ENCODE data around the gene MEX3A.
A peak's percentile ranks its signal among the peaks of the same experiment; 100 is the strongest.

The MEX3A gene

DNA sequence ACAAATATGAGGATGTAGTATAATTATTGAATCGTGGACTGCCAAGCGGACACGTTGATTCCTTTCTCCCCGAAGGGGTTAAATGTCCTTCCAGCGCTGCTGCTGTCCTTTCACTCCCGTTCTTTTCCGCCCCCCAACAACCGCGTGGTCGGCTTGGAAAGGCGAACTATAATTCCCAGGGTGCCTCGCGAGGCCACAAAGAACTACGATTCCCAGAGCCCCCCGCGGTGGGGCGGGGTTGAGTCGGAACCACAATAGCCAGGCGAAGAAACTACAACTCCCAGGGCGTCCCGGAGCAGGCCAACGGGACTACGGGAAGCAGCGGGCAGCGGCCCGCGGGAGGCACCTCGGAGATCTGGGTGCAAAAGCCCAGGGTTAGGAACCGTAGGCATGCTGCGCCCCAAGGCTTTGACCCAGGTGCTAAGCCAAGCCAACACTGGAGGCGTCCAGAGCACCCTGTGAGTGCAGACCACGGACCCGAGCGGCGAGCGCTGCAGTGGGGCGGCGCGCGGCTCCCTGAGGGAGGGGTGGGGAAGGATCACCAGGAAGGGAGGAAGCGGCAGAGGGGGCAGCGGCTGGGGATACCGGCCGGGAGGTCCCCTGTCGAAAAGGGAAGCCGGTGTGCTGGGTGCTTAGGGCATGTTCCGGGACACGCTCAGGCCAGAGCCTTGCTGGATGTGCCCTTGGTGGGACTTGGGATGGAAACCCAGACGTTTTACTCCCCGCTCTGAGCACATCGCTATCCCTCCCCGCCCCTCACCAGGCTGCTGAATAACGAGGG lies 27.6 kb downstream of the MEX3A start, which contains the start of gene LAMTOR2:
TSS of gene LAMTOR2 (plus strand) at position 283 of the 781 bp plus-strand sequence. CDS start at position 391, 108 bp downstream.
- TF ChIP-seq YY1 (IDR thresholded peaks at IDR 0.05; ENCODE audit: low read depth) (peak; percentile 74), TAF1 (IDR thresholded peaks at IDR 0.05; ENCODE audit: low read depth) (peak; percentile 52), EP300 (IDR thresholded peaks at IDR 0.05; ENCODE audit: borderline replicate concordance) (0 out of 2 replicates have a peak, but pooled peaks have one; percentile 22), CEBPB (IDR thresholded peaks at IDR 0.05) (peak; percentile 35; the same call in 1 of the 2 replicates), EGR1 (IDR thresholded peaks at IDR 0.05) (peak; percentile 29; the same call in 1 of the 2 replicates), FOXM1 (IDR thresholded peaks at IDR 0.05; ENCODE audit: borderline replicate concordance, low read depth) (no peak), NFIC (IDR thresholded peaks at IDR 0.05) (peak; percentile 46; the same call in 1 of the 2 replicates), CREB1 (IDR thresholded peaks at IDR 0.05; ENCODE audit: low read depth) (peak; percentile 59), TEAD4 (IDR thresholded peaks at IDR 0.05) (no peak), ZBTB7A (IDR thresholded peaks at IDR 0.05; ENCODE audit: low read depth) (peak; percentile 63; the same call in 1 of the 2 replicates), RAD21 (IDR thresholded peaks at IDR 0.05; ENCODE audit: low read depth) (no peak), TCF12 (IDR thresholded peaks at IDR 0.05; ENCODE audit: low read depth) (peak; percentile 80)
- TF ChIP-seq, protein P1, sequence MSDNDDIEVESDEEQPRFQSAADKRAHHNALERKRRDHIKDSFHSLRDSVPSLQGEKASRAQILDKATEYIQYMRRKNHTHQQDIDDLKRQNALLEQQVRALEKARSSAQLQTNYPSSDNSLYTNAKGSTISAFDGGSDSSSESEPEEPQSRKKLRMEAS (IDR thresholded peaks at IDR 0.05) = peak; percentile 96
- TF ChIP-seq, protein P2, sequence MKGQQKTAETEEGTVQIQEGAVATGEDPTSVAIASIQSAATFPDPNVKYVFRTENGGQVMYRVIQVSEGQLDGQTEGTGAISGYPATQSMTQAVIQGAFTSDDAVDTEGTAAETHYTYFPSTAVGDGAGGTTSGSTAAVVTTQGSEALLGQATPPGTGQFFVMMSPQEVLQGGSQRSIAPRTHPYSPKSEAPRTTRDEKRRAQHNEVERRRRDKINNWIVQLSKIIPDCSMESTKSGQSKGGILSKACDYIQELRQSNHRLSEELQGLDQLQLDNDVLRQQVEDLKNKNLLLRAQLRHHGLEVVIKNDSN (IDR thresholded peaks at IDR 0.05) = peak; percentile 71
- TF ChIP-seq, protein P3, sequence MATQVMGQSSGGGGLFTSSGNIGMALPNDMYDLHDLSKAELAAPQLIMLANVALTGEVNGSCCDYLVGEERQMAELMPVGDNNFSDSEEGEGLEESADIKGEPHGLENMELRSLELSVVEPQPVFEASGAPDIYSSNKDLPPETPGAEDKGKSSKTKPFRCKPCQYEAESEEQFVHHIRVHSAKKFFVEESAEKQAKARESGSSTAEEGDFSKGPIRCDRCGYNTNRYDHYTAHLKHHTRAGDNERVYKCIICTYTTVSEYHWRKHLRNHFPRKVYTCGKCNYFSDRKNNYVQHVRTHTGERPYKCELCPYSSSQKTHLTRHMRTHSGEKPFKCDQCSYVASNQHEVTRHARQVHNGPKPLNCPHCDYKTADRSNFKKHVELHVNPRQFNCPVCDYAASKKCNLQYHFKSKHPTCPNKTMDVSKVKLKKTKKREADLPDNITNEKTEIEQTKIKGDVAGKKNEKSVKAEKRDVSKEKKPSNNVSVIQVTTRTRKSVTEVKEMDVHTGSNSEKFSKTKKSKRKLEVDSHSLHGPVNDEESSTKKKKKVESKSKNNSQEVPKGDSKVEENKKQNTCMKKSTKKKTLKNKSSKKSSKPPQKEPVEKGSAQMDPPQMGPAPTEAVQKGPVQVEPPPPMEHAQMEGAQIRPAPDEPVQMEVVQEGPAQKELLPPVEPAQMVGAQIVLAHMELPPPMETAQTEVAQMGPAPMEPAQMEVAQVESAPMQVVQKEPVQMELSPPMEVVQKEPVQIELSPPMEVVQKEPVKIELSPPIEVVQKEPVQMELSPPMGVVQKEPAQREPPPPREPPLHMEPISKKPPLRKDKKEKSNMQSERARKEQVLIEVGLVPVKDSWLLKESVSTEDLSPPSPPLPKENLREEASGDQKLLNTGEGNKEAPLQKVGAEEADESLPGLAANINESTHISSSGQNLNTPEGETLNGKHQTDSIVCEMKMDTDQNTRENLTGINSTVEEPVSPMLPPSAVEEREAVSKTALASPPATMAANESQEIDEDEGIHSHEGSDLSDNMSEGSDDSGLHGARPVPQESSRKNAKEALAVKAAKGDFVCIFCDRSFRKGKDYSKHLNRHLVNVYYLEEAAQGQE (IDR thresholded peaks at IDR 0.05; ENCODE audit: low read depth) = no peak

DNA sequence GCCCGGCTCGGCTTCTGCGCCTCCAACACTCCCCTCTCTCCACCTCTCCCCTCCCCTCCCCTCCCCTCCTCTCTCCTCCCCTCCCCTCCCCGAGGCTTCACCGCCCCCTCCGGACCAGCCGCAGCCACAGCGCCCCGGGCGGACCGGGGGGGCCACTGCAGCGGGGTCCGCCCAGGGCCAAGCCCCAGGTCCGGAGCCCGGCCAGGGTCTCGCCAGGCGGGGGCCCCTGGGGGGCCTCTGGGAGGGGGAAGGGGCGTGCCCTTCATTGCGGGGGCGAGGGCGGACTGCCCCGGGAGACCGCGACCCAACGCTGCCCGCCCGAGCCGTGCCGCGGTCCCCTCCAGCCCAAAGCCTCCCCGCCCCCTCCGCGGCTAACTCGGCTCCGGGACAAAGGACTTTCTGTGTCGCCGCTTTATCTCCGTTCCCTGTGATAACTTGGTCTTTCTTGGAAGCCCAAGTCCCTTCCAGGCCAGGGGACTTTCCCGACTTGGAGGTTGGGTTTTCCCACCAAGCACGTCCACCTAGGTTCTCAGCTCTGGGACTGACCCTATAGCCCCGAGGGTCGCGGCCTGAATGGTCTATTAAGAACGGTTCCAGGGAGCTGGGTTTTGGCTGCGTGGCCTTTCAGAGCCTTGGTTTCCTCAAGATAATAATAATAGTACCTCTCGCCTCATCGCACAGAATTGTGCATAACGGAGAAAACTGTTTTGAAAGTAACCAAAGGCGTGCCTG lies 28.3 kb downstream of the MEX3A start, which contains the start of gene UBQLN4:
TSS of gene UBQLN4 (minus strand) at position 31 of the 732 bp plus-strand sequence. CDS start 97 bp downstream, outside the sequence.
- TF ChIP-seq ZBTB7A (IDR thresholded peaks at IDR 0.05; ENCODE audit: low read depth) = peak; percentile 70
- TF ChIP-seq EGR1 (IDR thresholded peaks at IDR 0.05) = peak; percentile 69
- TF ChIP-seq TEAD4 (IDR thresholded peaks at IDR 0.05) = no peak

DNA sequence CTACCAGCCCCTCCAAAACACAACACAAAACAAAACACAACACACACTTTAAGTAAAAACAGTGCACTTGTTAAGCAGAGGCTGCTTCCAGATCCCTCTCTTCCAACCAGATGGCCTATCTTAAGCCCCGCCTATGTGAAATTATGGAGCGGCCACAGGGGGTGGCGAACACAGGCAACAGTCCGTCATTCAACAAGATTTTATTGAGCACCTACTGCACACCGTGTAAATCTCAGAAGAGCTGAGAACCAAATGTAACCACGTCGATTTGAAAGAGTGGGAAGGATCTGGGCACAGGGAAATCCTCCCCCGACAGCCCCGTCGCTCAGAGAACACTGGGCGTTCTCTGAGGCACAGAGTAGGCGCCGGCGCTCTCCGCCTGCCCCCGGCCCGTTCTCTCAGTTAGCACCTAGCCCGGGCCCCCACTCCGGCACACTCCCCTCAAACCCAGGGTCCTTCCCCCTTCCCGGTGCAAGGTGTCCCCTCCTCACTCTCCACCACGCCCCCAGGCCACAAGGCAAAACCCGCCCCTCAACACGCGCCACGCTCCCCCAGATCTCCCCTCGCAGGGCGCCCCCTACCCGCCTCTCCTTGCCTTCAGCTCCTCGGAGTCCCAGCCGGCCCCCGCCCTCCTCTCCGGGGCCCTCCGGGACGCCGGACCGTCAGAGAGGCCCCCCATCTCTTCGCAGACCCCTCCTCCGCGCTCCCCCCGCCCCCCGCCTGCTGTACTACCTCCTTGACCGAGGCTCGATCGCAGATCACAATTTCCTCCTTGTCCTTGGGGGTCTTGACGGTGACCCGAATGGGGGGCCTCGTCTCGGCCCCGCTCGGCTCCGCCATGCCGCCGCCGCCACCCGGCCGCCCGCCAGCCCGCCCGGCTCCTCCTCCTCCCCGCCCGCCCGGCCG lies 29.1 kb downstream of the MEX3A start:
- TF ChIP-seq NFIC (IDR thresholded peaks at IDR 0.05) (no peak), YY1 (IDR thresholded peaks at IDR 0.05; ENCODE audit: low read depth) (no peak), TCF12 (IDR thresholded peaks at IDR 0.05; ENCODE audit: low read depth) (0 out of 2 replicates have a peak, but pooled peaks have one; percentile 38), TAF1 (IDR thresholded peaks at IDR 0.05; ENCODE audit: low read depth) (no peak), TEAD4 (IDR thresholded peaks at IDR 0.05) (no peak), CREB1 (IDR thresholded peaks at IDR 0.05; ENCODE audit: low read depth) (no peak), EP300 (IDR thresholded peaks at IDR 0.05; ENCODE audit: borderline replicate concordance) (no peak), EGR1 (IDR thresholded peaks at IDR 0.05) (no peak)
- TF ChIP-seq, protein P1 (IDR thresholded peaks at IDR 0.05) = 0 out of 2 replicates have a peak, but pooled peaks have one; percentile 6
- TF ChIP-seq, protein P3 (IDR thresholded peaks at IDR 0.05; ENCODE audit: low read depth) = no peak
- TF ChIP-seq, protein P2 (IDR thresholded peaks at IDR 0.05) = no peak

DNA sequence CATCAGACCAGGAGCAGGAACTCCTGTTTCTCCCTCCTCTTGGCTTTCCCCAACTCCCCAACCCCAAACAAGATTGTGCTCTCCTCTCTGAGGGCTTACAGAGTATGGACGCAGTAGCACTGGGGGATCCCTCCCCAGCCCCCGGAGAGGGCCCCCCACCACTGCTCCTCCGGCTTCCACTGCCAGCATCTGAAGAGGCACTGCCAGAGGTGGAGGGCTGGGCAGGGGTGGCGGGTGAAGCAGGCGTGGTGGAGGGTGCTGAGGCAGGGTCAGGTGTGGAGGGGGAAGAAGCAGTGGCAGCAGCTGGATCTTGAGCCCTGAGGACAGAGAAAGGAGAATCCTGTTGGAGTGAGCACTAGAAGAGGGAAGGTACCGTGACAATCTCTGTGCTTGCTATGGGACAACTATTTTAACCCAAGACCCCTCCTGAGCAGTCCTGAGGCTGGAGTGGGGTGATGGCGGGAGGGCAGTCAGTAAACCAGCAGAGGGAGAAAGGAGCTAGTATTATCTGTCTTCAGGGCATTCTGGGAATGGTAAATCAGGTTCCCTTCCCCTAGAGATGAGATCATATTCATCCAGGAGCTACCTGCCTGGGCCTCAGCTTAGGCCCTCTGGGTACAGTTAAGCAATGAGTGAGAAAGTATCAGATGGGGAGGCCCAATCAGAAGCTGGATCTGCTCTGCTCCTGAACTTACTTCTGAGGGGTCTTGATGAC lies 31.1 kb downstream of the MEX3A start:
- TF ChIP-seq YY1 (IDR thresholded peaks at IDR 0.05; ENCODE audit: low read depth) (no peak), EP300 (IDR thresholded peaks at IDR 0.05; ENCODE audit: borderline replicate concordance) (no peak), ZBTB7A (IDR thresholded peaks at IDR 0.05; ENCODE audit: low read depth) (no peak), RAD21 (IDR thresholded peaks at IDR 0.05; ENCODE audit: low read depth) (no peak), TAF1 (IDR thresholded peaks at IDR 0.05; ENCODE audit: low read depth) (no peak), CREB1 (IDR thresholded peaks at IDR 0.05; ENCODE audit: low read depth) (no peak), CEBPB (IDR thresholded peaks at IDR 0.05) (no peak), TCF12 (IDR thresholded peaks at IDR 0.05; ENCODE audit: low read depth) (no peak), FOXM1 (IDR thresholded peaks at IDR 0.05; ENCODE audit: borderline replicate concordance, low read depth) (no peak), TEAD4 (IDR thresholded peaks at IDR 0.05) (no peak), EGR1 (IDR thresholded peaks at IDR 0.05) (no peak), NFIC (IDR thresholded peaks at IDR 0.05) (no peak)
- TF ChIP-seq, protein P1 (IDR thresholded peaks at IDR 0.05) = no peak
- TF ChIP-seq, protein P3 (IDR thresholded peaks at IDR 0.05; ENCODE audit: low read depth) = no peak
- TF ChIP-seq, protein P2 (IDR thresholded peaks at IDR 0.05) = no peak

Data from Ishikawa (cell line).